Ovary (tissue), 3 donors: ENCODE data around the gene ENOPH1.

Source experiments
- CTCF ChIP-seq, 3 donors: fragments of 450-650 bp in 2 of 3; fragments of 200-600 bp in 1 of 3; IDR thresholded peaks; one replicate each; pipeline versions ENCODE4 v1.5.1 to v1.8.0; 2016 to 2022; ENCODE audit warnings: antibody characterized with exemption in 3 of 3, mild to moderate bottlenecking in 1 of 3
- POLR2A ChIP-seq: fragments of 450-650 bp; IDR thresholded peaks from one replicate; pipeline ENCODE4 v1.6.1; 2017; ENCODE audit warnings: antibody characterized with exemption, mild to moderate bottlenecking, moderate library complexity
- donor health status: DM: no; HTN: no; CAD: no.

GRCh38 chr4:82419451-82419850, 10.9 kb upstream of the ENOPH1 start:
- TF ChIP-seq POLR2A, result no peak
- no peak for TF ChIP-seq CTCF (IDR thresholded peaks at IDR 0.05)
